ENCODE measurements around the gene TMEM179.

TMEM179 gene

DNA sequence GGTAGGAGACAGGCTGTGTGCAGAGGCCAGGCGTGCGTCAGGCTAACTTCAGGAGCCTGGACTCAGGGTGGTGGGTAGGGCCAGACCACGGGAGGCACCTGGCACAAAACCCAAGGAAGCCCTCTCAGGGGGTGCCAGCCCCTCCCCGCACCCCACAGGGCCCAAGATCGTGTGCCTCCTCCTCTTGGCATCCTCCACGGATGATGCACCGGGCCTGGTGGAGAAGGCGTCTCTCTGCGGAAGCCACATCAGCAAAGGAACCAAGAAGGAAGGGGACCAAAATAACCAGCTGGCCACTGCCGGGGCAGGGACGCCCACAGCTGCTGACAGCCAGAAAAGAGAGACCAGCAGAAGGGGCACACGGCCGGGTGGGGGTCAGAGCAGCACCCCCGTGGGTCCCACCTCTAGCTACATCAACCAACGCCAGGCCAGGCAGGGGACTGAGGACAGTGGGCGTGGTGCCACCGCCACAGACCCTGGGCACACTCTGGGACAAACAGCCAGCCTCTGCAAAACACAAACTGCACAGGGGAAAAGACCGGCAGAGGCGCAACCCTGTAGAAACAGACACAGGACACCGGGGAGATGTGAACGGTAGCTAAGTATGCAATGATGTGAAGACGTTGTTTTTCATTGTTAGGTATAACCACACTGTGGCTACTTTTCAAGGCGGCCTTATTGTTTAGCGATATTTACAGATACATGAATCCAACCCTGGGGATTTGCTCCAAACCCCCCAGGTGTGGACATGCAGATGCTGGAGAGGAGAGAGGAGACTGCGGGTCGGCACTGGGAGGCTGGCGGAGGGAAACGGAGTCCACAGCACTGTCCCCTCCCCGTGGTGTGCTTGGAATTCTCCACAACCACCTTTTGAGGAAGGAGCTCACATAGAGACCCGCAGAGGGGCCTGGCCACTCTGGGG is 51.1 kb downstream of the TMEM179 start:
- no peak overlapping the region for H3K4me3 ChIP-seq (ENCODE audit: low read depth, low read length)
- no peak for DNase-seq (ENCODE audit: low read depth, low spot score)
- no peak for TF ChIP-seq CTCF (IDR thresholded peaks at IDR 0.05; ENCODE audit: insufficient read depth, low read length, missing control alignments)
- POLR2A ChIA-PET, result no interaction called here
- CTCF ChIA-PET, result no interaction called here

GRCh38 chr14:104552738-104553125 is 51.8 kb downstream of the TMEM179 start:
- ChIA-PET POLR2A (no interaction called here), CTCF (no interaction called here)
- no peak for TF ChIP-seq CTCF (IDR thresholded peaks at IDR 0.05; ENCODE audit: insufficient read depth, low read length, missing control alignments)

GRCh38 chr14:104551851-104552737 is 52.5 kb downstream of the TMEM179 start:
- ChIA-PET POLR2A (no interaction called here), CTCF (no interaction called here)
- TF ChIP-seq CTCF (IDR thresholded peaks at IDR 0.05; ENCODE audit: insufficient read depth, low read length, missing control alignments), result no peak
- H3K4me3 ChIP-seq (ENCODE audit: low read depth, low read length), result no peak overlapping the region
- DNase-seq (ENCODE audit: low read depth, low spot score), result no peak

More at GRCh38 chr14:104552738-104553125, 51.8 kb downstream of the TMEM179 start:
- no peak overlapping the region for H3K4me3 ChIP-seq (ENCODE audit: low read depth, low read length)
- no peak for DNase-seq (ENCODE audit: low read depth, low spot score)

- ChIA-PET POLR2A (no interaction called here), CTCF (no interaction called here)
- TF ChIP-seq CTCF (IDR thresholded peaks at IDR 0.05; ENCODE audit: insufficient read depth, low read length, missing control alignments), result no peak
- no peak overlapping the region for H3K4me3 ChIP-seq (ENCODE audit: low read depth, low read length)
- no peak for DNase-seq (ENCODE audit: low read depth, low spot score)
These were observed 53.5 kb downstream of the TMEM179 start for GRCh38 chr14:104550861-104551728.

DNA sequence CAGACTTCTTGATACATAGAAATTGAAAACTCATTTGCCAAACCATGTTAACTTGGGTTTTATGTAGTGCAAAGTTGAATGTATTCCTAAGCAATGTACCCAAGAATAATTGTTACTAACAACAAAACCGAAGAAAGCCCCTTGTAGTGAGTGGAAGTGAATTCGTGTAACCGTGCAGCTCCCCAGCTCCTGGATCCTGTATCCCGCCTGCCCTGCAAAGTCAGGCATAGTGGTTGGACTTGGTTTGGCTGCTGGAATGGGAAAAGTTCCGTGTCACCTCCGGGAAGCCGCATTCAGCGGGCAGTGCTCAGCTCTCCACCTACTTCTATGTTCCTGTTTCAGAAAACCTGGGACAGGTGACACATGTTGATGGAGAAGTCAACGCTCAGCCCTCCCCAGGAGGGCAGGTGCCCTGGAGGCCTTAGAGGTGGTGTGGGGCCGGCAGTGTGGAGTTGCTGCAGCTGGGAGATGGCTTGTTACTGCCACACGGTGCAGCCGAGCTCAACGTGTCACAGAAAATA is 54.2 kb downstream of the TMEM179 start:
- no peak for DNase-seq (ENCODE audit: low read depth, low spot score)
- TF ChIP-seq CTCF (IDR thresholded peaks at IDR 0.05; ENCODE audit: insufficient read depth, low read length, missing control alignments), result no peak
- POLR2A ChIA-PET, result no interaction called here
- H3K4me3 ChIP-seq (ENCODE audit: low read depth, low read length), result no peak overlapping the region
- CTCF ChIA-PET, result no interaction called here

Data from AG04449 (cell line).